GM23248 (cell line): Measurements from ENCODE around the gene VPS37B. TPM values are rescaled to one million over a fixed set of nuclear protein-coding genes. Genes with fewer than 3 reads are reported as not detected.

Experiments
- DNase-seq: peaks from one replicate; pipeline ENCODE4 v3.0.0-alpha.2; 2015
- H2AFZ ChIP-seq: fragments of 200-600 bp; sonication (generic); 2 replicates; pipeline ENCODE4 v1.6.1; 2016; ENCODE audit warnings: antibody characterized with exemption
- H3F3A ChIP-seq: fragments of 200-600 bp; sonication (generic); 2 replicates; pipeline ENCODE4 v1.6.1; 2016; ENCODE audit warnings: mild to moderate bottlenecking, antibody characterized with exemption, mixed run types; ENCODE audit not compliant: insufficient read depth
- H3K27ac ChIP-seq: fragments of 200-600 bp; sonication (generic); 2 replicates; pipeline ENCODE4 v1.5.1; 2016; ENCODE audit warnings: mild to moderate bottlenecking
- H3K27me3 ChIP-seq: fragments of 200-600 bp; sonication (generic); replicated peaks from 2 replicates; pipeline ENCODE4 v1.6.1; 2016; ENCODE audit warnings: mild to moderate bottlenecking; ENCODE audit not compliant: insufficient read depth
- H3K36me3 ChIP-seq: fragments of 200-600 bp; sonication (generic); 2 replicates; pipeline ENCODE4 v1.6.1; 2016; ENCODE audit warnings: low read depth, mild to moderate bottlenecking
- H3K4me1 ChIP-seq: fragments of 200-600 bp; sonication (generic); 2 replicates; pipeline ENCODE4 v1.6.1; 2016; ENCODE audit warnings: mild to moderate bottlenecking; ENCODE audit not compliant: insufficient read depth
- H3K4me2 ChIP-seq: fragments of 200-600 bp; sonication (generic); one replicate; pipeline ENCODE4 v1.6.1; 2016; ENCODE audit warnings: mild to moderate bottlenecking; ENCODE audit not compliant: unreplicated experiment
- H3K4me3 ChIP-seq: fragments of 200-600 bp; sonication (generic); 2 replicates; pipeline ENCODE4 v1.5.1; 2016; ENCODE audit warnings: mild to moderate bottlenecking
- H3K79me2 ChIP-seq: fragments of 200-600 bp; sonication (generic); 2 replicates; pipeline ENCODE4 v1.6.1; 2016; ENCODE audit warnings: mild to moderate bottlenecking; ENCODE audit not compliant: insufficient read depth
- H3K9ac ChIP-seq: fragments of 200-600 bp; sonication (generic); 2 replicates; pipeline ENCODE4 v1.6.1; 2016; ENCODE audit warnings: mild to moderate bottlenecking
- H3K9me2 ChIP-seq: fragments of 200-600 bp; sonication (generic); 2 replicates; pipeline ENCODE4 v1.6.1; 2016; ENCODE audit warnings: mixed run types, mild to moderate bottlenecking, moderate library complexity; ENCODE audit not compliant: insufficient read depth
- H3K9me3 ChIP-seq: fragments of 200-600 bp; sonication (generic); one replicate; pipeline ENCODE4 v1.6.1; 2017; ENCODE audit warnings: low read depth
- H4K20me1 ChIP-seq: fragments of 200-600 bp; sonication (generic); 2 replicates; pipeline ENCODE4 v1.6.0; 2016; ENCODE audit not compliant: insufficient read depth
- EZH2 ChIP-seq: fragments of 200-600 bp; sonication (generic); IDR thresholded peaks from 2 replicates; pipeline ENCODE4 v1.6.1; 2018; ENCODE audit warnings: antibody characterized with exemption, mild to moderate bottlenecking; ENCODE audit not compliant: insufficient read depth, poor library complexity, severe bottlenecking
- EZH2phosphoT487 ChIP-seq: fragments of 200-600 bp; sonication (generic); IDR thresholded peaks from 2 replicates; pipeline ENCODE4 v1.6.1; 2018; ENCODE audit warnings: antibody characterized with exemption, moderate library complexity, mild to moderate bottlenecking, low read depth; ENCODE audit not compliant: insufficient read depth
- WGBS, 2 experiments: methylation state at CpG; one replicate each; pipeline ENCODE4 v1.1.6; 2015 to 2017; ENCODE audit warnings: low lambda C conversion rate in 2 of 2, low coverage in 1 of 2; ENCODE audit errors: missing lambda C conversion rate in 2 of 2; 5-methylcytosine and 5-hydroxymethylcytosine counted together
- in situ Hi-C: fragments of 300-500 bp; cut with MboI; formaldehyde crosslinking; loops from 2 replicates; pipeline ENCODE4 v1.15.0; 2020
- polyA plus RNA-seq: library from polyadenylated mRNA; unstranded; fragments of >200 nt; fragmentation: Nextera tagmentation; extraction: Ambion mirVana; gene quantifications from 2 replicates; pipeline ENCODE4 v1.2.1, GENCODE V29; 2016
- total RNA-seq: library from RNA; depleted of rRNA; stranded (reverse); fragments of >200 nt; shearing (Covaris generic); gene quantifications from 2 replicates; pipeline ENCODE4 v1.2.3, GENCODE V29; 2014

The VPS37B gene
- total and polyA plus RNA-seq, 2 experiments from 2014 or later = 19.1 to 31.3 TPM

DNA sequence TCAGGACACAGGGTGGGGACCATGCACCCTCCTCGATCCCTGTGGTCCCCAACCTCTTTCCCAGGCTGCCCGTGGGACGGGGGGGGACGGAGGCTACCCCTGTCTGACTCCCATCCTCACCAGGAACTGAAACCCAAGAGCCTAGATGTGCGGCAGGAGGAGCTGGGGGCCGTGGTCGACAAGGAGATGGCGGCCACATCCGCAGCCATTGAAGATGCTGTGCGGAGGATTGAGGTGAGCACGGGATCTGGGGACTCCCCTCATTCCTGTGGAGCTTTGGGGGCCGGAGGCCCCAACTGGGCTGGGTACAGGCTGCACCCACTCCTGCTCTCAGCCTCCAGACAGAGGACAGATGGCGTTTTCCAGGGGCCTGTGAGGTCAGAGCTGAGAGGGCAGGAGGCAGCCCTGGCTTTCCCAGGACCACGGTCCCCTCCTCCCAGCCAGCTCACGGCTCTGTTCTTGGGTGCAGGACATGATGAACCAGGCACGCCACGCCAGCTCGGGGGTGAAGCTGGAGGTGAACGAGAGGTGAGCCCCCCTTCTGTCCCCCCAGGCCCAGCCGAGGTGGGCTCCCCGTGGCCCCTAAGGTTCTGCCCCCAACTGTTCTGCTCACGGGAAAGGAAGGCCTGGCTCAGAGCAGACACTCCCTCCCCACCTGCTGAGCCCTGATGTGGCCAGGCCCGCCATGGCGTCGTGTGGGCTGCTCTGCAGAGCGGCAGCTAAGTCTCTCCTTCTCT lies 36.5 kb downstream of the VPS37B start:
- Histone ChIP-seq H3K27me3 (no peaks in the 10 kb centered on the region), H3K36me3 (no peaks in the 10 kb centered on the region), H3K4me1 (no peaks in the 10 kb centered on the region), H3F3A (peaks cover 3% of the 10 kb centered on the region; the same call in 1 of the 2 replicates), H3K79me2 (no peaks in the 10 kb centered on the region), H3K9ac (no peak overlapping the region), H3K9me2 (no peaks in the 10 kb centered on the region), H2AFZ (no peak overlapping the region), H3K9me3 (no peaks in the 10 kb centered on the region), H3K4me2 (no peak overlapping the region), H3K4me3 (no peak overlapping the region), H3K27ac (no peak overlapping the region), H4K20me1 (no peaks in the 10 kb centered on the region)
- in situ Hi-C loops = loop anchor here (5.0 to 25.0 kb wide), 2 partner anchors 93 to 378 kb away; partner anchors contain the start of genes MPHOSPH9 and MTRFR
- TF ChIP-seq EZH2 (no peak), EZH2phosphoT487 (no peak)
- WGBS, 2 experiments = 77% methylated on average over 22 to 26 of the region's 26 CpGs
- DNase-seq = no peak

DNA sequence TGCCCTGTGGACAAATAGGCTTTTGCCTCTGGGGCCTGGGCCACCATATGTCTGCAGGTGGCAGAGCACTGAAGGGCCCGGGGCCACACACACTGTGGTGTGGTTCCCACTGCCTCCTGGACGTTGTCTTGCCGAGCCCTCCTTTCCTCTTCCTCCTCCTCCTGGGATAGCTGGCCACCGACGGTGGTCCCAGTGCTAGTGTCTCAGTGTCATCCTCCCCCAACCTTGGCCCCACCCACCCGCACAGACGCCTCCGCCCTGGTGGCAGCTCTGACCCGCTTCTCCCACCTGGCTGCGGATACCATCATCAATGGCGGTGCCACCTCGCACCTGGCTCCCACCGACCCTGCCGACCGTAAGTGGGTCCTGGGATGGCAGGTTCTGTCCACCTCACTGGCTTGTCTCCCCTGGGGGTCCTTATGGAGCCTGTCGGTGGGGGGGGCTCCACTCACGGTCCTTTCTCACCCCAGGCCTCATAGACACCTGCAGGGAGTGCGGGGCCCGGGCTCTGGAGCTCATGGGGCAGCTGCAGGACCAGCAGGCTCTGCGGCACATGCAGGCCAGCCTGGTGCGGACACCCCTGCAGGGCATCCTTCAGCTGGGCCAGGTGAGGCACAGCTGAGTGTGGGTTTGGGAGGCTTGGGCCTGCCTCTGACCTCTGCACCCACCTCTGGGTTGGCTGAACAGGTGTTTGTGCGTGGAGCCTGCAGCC lies 37.2 kb downstream of the VPS37B start:
- Histone ChIP-seq H3K9me2 (no peaks in the 10 kb centered on the region), H3K9me3 (no peaks in the 10 kb centered on the region), H3K4me1 (no peaks in the 10 kb centered on the region), H3K4me3 (no peak overlapping the region), H3K4me2 (no peak overlapping the region), H4K20me1 (no peaks in the 10 kb centered on the region), H2AFZ (no peak overlapping the region), H3K9ac (no peak overlapping the region), H3K79me2 (no peaks in the 10 kb centered on the region), H3K36me3 (no peaks in the 10 kb centered on the region), H3K27me3 (no peaks in the 10 kb centered on the region), H3K27ac (no peak overlapping the region), H3F3A (no peaks in the 10 kb centered on the region)
- 90 to 91% methylated on average over 15 to 22 of the region's 22 CpGs for WGBS, 2 experiments
- TF ChIP-seq EZH2 = no peak
- TF ChIP-seq EZH2phosphoT487 = no peak
- no peak for DNase-seq
- in situ Hi-C loops = loop anchor here (5.0 to 25.0 kb wide), 2 partner anchors 94 to 379 kb away; partner anchors contain the start of genes MPHOSPH9 and MTRFR

DNA sequence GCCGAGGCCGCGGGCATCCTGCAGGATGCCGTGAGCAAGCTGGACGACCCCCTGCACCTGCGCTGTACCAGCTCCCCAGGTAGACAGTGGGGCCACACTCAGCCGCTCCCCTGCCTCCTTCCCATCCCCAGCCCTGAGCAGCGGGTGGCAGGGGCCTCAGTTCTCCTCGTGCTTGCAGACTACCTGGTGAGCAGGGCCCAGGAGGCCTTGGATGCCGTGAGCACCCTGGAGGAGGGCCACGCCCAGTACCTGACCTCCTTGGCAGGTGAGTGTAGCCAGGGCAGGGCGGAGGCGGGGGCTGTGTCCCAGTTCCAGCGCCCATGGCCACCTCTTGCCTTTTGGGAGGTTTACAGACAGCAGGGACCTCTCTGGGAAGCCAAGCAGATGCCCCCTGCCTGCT lies 37.8 kb downstream of the VPS37B start:
- no peak for DNase-seq
- in situ Hi-C loops = loop anchor here (5.0 to 25.0 kb wide), 2 partner anchors 94 to 379 kb away; partner anchors contain the start of genes MPHOSPH9 and MTRFR

DNA sequence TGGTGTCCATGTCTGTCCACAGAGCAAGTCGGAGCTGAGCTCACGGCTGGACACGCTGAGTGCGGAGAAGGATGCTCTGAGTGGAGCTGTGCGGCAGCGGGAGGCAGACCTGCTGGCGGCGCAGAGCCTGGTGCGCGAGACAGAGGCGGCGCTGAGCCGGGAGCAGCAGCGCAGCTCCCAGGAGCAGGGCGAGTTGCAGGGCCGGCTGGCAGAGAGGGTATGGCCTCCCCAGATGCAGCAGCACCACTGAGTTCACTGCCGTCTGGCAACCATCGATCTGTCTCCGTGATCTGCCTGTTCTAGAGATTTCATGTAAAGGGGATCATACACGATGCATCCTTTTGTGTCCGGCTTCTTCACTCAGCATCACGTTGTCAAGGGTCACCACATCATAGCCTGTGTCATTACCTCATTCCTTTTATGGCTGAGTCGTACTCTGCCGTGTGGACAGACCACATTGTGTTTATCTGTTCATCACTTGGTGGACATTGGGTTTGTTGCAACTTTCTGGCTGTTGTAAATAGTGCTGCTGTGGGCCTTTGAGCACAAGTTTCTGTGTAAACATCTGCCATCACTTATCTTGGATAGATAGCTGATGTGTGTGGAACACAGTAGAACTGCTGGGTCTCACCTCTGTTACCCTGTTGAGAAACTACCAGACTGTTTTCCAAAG lies 38.8 kb downstream of the VPS37B start:
- Histone ChIP-seq H3K9me2 (no peaks in the 10 kb centered on the region), H2AFZ (no peak overlapping the region), H4K20me1 (no peaks in the 10 kb centered on the region), H3K4me1 (peaks cover 9% of the 10 kb centered on the region), H3K27ac (no peak overlapping the region), H3K36me3 (no peaks in the 10 kb centered on the region), H3K9me3 (no peaks in the 10 kb centered on the region), H3K4me3 (no peak overlapping the region), H3K79me2 (no peaks in the 10 kb centered on the region), H3K27me3 (no peaks in the 10 kb centered on the region), H3K4me2 (no peak overlapping the region), H3K9ac (no peak overlapping the region), H3F3A (peaks cover 8% of the 10 kb centered on the region)
- peak; percentile 45 for DNase-seq
- WGBS, 2 experiments = 86 to 87% methylated on average over 24 of the region's 24 CpGs
- in situ Hi-C loops = loop anchor here (5.0 to 25.0 kb wide), 2 partner anchors 95 to 380 kb away; partner anchors contain the start of genes MPHOSPH9 and MTRFR
- TF ChIP-seq EZH2 (no peak), EZH2phosphoT487 (no peak)

More for the DNA sequence above, 37.8 kb downstream of the VPS37B start:
- Histone ChIP-seq H3K27ac (no peak overlapping the region), H3K4me3 (no peak overlapping the region), H3K4me1 (no peaks in the 10 kb centered on the region), H3K79me2 (no peaks in the 10 kb centered on the region), H3K4me2 (no peak overlapping the region), H3K9me3 (no peaks in the 10 kb centered on the region), H3K36me3 (no peaks in the 10 kb centered on the region), H3F3A (no peaks in the 10 kb centered on the region), H3K27me3 (no peaks in the 10 kb centered on the region), H3K9me2 (no peaks in the 10 kb centered on the region), H3K9ac (no peak overlapping the region), H2AFZ (no peak overlapping the region), H4K20me1 (no peaks in the 10 kb centered on the region)
- TF ChIP-seq EZH2phosphoT487 (no peak), EZH2 (no peak)
- 84 to 87% methylated on average over 9 to 14 of the region's 14 CpGs for WGBS, 2 experiments
